C4-2B (cell line): Measurements from ENCODE around the gene FLT1.

Experiments
- H3K27ac ChIP-seq: fragments of 450-650 bp; 2 replicates; pipeline ENCODE4 v1.5.1; 2017
- ZFX ChIP-seq: fragments of 450-650 bp; IDR thresholded peaks from 2 replicates; pipeline ENCODE4 v1.6.1; 2017
- TF ChIP-seq, protein P1 (sequence below): fragments of 450-650 bp; conservative IDR thresholded peaks from 2 replicates; pipeline ENCODE4 v1.5.1; 2017; ENCODE audit warnings: mild to moderate bottlenecking

FLT1 gene

DNA sequence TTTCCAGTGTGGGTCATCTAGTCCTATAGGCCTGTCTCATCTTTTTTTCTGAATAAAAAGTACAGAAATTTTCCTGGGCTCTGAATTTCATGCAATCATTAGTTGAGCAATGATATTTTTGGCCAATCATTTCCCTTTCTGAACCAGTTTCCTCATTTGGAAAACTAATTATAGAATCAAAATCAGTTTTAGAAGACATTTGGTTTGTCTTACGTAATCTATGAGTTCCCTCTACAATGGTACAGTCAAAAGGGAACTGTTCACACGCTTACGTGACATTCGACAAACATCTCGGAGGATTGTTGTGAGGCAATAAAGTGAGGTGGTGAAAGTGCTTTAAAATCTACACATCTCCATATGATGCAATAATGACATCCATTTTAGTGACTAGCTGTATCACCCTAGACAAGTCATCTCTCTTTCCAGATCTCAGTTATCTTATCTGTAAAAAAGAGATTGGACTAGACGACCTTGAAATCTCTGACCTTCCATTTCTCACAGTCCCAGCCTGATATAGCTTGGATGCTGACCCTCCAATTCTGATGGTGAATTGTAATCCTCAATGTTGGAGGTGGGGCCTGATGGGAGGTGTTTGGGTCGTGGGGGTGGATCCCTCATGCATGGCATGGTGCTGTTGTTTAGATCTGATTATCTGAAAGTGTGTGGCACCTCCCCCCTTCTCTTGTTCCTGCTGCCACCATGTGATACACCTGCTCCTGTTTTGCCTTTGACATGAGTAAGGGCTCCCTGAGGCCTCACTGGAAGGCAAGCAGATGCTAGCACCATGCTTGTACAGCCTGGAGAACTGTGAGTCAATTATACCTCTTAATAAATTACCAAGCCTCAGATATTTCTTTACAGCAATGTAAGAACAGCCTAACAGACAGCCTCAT lies 26.7 kb downstream of the FLT1 start:
- no peak overlapping the region for H3K27ac ChIP-seq
- TF ChIP-seq, protein P1, sequence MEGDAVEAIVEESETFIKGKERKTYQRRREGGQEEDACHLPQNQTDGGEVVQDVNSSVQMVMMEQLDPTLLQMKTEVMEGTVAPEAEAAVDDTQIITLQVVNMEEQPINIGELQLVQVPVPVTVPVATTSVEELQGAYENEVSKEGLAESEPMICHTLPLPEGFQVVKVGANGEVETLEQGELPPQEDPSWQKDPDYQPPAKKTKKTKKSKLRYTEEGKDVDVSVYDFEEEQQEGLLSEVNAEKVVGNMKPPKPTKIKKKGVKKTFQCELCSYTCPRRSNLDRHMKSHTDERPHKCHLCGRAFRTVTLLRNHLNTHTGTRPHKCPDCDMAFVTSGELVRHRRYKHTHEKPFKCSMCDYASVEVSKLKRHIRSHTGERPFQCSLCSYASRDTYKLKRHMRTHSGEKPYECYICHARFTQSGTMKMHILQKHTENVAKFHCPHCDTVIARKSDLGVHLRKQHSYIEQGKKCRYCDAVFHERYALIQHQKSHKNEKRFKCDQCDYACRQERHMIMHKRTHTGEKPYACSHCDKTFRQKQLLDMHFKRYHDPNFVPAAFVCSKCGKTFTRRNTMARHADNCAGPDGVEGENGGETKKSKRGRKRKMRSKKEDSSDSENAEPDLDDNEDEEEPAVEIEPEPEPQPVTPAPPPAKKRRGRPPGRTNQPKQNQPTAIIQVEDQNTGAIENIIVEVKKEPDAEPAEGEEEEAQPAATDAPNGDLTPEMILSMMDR = no peak
- no peak for TF ChIP-seq ZFX

GRCh38 chr13:28467034-28467433 lies 27.9 kb downstream of the FLT1 start:
- no peak for TF ChIP-seq ZFX
- TF ChIP-seq, protein P1 = no peak
- H3K27ac ChIP-seq = no peak overlapping the region

DNA sequence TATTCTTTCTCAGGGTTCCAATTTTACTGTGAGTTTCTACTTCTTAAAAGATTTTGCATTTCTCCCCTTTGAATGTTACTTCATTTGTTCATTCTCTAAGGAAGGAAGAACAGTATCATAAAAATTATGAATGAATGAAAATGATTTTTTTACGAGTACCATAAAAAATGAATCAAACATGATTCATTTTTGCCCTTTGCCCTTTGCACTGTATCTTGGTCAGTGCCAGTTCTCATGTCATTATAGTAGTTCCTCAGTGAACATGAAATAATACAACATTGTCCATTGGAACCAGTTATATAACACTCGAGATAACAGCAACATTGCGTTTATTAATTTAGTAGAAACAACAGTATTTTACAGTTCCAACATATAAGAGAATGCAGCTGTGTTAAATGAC lies 28.8 kb downstream of the FLT1 start:
- H3K27ac ChIP-seq = no peak overlapping the region
- no peak for TF ChIP-seq ZFX
- TF ChIP-seq, protein P1 = no peak

DNA sequence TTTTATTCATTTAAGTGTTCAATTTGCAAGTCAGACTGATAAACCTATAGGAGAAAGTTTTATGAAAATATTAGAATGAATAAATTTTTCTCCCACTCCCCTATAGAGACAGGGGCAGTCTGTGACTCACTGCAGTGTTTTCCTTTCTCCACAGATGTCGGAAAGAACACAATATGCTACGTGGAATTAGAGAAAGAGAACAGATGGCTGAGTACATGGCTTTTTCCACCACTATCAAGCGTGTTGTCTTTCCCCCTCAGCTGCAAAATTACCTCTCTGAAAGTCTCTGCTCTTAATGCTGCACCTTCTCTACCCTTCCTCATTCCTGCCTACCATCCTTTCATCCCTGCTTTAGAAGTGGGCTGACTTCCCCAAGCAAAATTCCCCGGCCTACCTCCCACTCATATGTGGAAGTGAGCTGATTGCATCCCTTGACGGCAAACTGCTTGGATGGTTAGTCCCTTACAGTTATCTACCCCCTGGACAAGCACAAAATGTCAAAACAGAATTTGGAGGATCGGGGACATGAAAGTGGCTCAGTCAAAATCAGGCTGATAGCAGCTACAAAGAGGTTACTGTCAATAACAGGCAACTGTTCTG lies 30.0 kb downstream of the FLT1 start:
- TF ChIP-seq ZFX = no peak
- TF ChIP-seq, protein P1 = no peak
- H3K27ac ChIP-seq = no peak overlapping the region

DNA sequence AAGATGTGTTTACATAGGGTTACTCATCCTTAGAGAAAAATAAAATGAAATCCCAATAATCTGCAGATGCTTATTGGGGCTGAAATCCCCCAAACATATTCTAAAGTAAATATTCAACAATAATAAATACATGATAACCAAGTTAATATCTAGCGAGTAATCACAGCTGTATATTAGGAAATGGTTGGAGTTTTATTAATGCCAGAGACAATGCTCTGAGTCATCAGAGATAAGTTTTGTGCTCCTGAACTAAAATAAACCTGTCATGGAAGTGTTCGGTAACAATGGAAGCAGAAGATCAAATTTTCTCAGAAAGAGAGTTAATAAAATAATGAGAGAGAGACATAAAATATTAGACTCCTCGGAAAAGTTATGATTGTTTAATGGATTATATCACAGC lies 31.4 kb downstream of the FLT1 start:
- H3K27ac ChIP-seq = no peak overlapping the region
- no peak for TF ChIP-seq ZFX
- TF ChIP-seq, protein P1 = no peak

DNA sequence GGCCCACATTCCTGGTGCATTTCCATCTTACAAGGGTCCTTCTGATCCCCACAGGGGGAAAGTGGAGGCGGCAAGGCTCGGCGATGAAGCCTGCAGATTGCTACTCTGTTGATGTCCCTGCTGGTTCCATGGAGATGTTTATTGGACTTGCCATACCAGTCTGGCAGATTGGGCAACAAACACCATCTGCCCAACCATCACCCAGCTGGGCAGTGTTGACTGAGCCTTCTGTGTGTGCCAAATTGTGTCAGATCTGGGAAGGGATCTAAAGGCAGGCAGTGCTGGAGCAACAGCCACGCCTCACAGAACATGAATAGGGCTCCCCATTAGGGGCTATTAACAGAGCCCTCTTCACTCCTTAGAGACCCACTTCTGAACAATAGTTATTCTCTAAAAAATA lies 35.0 kb downstream of the FLT1 start:
- no peak overlapping the region for H3K27ac ChIP-seq
- no peak for TF ChIP-seq ZFX
- TF ChIP-seq, protein P1 = no peak

DNA sequence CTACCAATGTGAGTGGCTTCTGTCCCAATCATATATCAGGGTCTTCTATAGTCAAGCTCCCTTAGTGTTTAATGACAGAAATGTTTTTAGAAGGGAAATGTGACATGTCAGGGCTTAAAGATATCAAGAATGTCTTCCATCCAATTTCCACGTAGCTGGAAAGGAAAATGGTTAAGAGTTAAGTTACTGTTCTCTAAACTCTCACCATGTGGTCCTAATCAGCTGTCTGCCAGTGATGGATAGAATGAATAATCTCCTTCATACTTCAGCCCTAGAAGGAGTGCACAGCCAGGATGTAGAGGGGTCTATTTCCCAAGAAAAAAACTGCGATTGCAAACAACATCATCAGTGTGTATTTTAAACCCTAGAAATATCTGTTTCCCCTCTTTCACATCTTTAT lies 36.3 kb downstream of the FLT1 start:
- TF ChIP-seq, protein P1 = no peak
- TF ChIP-seq ZFX = no peak
- H3K27ac ChIP-seq = no peak overlapping the region
